ENCODE results near the gene TMEM233. TPM values are rescaled to one million over a fixed set of nuclear protein-coding genes. Genes with fewer than 3 reads are reported as not detected.

Gene TMEM233
- total and polyA plus RNA-seq, 9 of the 15 experiments (the other 6 are each of a cell fraction or from before 2014, with no cell fraction given): 0.04 to 0.17 (median 0.07) TPM; not detected in 2

GRCh38 chr12:119659289-119659897 lies 65.8 kb downstream of the TMEM233 start (continued):
- TF ChIP-seq, protein P1, sequence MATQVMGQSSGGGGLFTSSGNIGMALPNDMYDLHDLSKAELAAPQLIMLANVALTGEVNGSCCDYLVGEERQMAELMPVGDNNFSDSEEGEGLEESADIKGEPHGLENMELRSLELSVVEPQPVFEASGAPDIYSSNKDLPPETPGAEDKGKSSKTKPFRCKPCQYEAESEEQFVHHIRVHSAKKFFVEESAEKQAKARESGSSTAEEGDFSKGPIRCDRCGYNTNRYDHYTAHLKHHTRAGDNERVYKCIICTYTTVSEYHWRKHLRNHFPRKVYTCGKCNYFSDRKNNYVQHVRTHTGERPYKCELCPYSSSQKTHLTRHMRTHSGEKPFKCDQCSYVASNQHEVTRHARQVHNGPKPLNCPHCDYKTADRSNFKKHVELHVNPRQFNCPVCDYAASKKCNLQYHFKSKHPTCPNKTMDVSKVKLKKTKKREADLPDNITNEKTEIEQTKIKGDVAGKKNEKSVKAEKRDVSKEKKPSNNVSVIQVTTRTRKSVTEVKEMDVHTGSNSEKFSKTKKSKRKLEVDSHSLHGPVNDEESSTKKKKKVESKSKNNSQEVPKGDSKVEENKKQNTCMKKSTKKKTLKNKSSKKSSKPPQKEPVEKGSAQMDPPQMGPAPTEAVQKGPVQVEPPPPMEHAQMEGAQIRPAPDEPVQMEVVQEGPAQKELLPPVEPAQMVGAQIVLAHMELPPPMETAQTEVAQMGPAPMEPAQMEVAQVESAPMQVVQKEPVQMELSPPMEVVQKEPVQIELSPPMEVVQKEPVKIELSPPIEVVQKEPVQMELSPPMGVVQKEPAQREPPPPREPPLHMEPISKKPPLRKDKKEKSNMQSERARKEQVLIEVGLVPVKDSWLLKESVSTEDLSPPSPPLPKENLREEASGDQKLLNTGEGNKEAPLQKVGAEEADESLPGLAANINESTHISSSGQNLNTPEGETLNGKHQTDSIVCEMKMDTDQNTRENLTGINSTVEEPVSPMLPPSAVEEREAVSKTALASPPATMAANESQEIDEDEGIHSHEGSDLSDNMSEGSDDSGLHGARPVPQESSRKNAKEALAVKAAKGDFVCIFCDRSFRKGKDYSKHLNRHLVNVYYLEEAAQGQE (IDR thresholded peaks at IDR 0.05; ENCODE audit: borderline replicate concordance): peak; percentile 41; the same call in 1 of the 2 replicates
- TF ChIP-seq, protein P1 (CRISPR knock-in tag; IDR thresholded peaks at IDR 0.05; ENCODE audit: low read depth): no peak
- TF ChIP-seq RAD21 (CRISPR knock-in tag; conservative IDR thresholded peaks at IDR 0.05 in 1 of 2, IDR thresholded peaks at IDR 0.05 in 1 of 2) (peak; percentile 37 to 54), SMARCA4 (IDR thresholded peaks at IDR 0.05) (peak; percentile 47; the same call in 1 of the 2 replicates), CSDE1 (IDR thresholded peaks at IDR 0.05) (no peak), ARID2 (IDR thresholded peaks at IDR 0.05) (no peak), ZFP36 (IDR thresholded peaks at IDR 0.05; ENCODE audit: low read depth, low read length, partially characterized antibody) (no peak), ZNF436 (CRISPR knock-in tag; IDR thresholded peaks at IDR 0.05) (no peak)
- TF ChIP-seq, protein P2, sequence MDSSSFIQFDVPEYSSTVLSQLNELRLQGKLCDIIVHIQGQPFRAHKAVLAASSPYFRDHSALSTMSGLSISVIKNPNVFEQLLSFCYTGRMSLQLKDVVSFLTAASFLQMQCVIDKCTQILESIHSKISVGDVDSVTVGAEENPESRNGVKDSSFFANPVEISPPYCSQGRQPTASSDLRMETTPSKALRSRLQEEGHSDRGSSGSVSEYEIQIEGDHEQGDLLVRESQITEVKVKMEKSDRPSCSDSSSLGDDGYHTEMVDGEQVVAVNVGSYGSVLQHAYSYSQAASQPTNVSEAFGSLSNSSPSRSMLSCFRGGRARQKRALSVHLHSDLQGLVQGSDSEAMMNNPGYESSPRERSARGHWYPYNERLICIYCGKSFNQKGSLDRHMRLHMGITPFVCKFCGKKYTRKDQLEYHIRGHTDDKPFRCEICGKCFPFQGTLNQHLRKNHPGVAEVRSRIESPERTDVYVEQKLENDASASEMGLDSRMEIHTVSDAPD (CRISPR knock-in tag; IDR thresholded peaks at IDR 0.05): no peak

All from K562 (cell line).